Naive thymus-derived CD8-positive, alpha-beta T cell (primary cell): ENCODE measurements around the gene GDF7. TPM values are rescaled to one million over a fixed set of nuclear protein-coding genes. Genes with fewer than 3 reads are reported as not detected.

Experiments used
- ATAC-seq, 2 donors: fragments of 150-1000 bp; cut with Tn5 transposase in 1 of 2; sonication (Bioruptor Pico), chemical (Tn5 transposase) in 1 of 2; 1 replicate in 1 of 2; 2 replicates in 1 of 2; pipeline ENCODE4 v1.10.0; 2021; ENCODE audit warnings: mild to moderate bottlenecking in 2 of 2, moderate library complexity in 2 of 2
- POLR2A ChIA-PET: fragments of 350-600 bp; sonication (Branson Sonifier 250); formaldehyde crosslinking; loops from one replicate; lab custom pipeline; 2021; ENCODE audit warnings: antibody characterized with exemption; lab: Charles Lee
- DNase-seq, 10 donors: peaks; one replicate each; pipeline versions ENCODE4 v3.0.0 to v3.0.0-alpha.2; 2020 to 2022
- H3K27ac Mint-ChIP-seq, 10 donors: one replicate each; pipeline ENCODE4 v1.8.0; 2020 to 2022; ENCODE audit warnings: mild to moderate bottlenecking in 10 of 10, mixed read lengths in 10 of 10, moderate library complexity in 4 of 10, inconsistent platforms in 1 of 10
- H3K27me3 Mint-ChIP-seq, 5 donors: one replicate each; pipeline ENCODE4 v1.8.0; 2021 to 2022; ENCODE audit warnings: mixed read lengths in 5 of 5
- H3K36me3 Mint-ChIP-seq, 3 donors: one replicate each; pipeline ENCODE4 v1.8.0; 2020 to 2022; ENCODE audit warnings: mixed read lengths in 3 of 3, mild to moderate bottlenecking in 2 of 3, inconsistent platforms in 1 of 3
- H3K4me1 Mint-ChIP-seq, 4 donors: one replicate each; pipeline ENCODE4 v1.8.0; 2021 to 2022; ENCODE audit warnings: mixed read lengths in 4 of 4
- H3K4me3 Mint-ChIP-seq, 10 donors: one replicate each; pipeline ENCODE4 v1.8.0; 2020 to 2022; ENCODE audit warnings: mild to moderate bottlenecking in 10 of 10, mixed read lengths in 10 of 10, moderate library complexity in 6 of 10, inconsistent platforms in 1 of 10
- H3K9me3 Mint-ChIP-seq, 9 donors: one replicate each; pipeline ENCODE4 v1.8.0; 2020 to 2022; ENCODE audit warnings: mixed read lengths in 9 of 9, mild to moderate bottlenecking in 3 of 9, inconsistent platforms in 1 of 9, moderate library complexity in 1 of 9
- polyA plus RNA-seq, 3 donors: library from polyadenylated mRNA; unstranded; fragments of 300-500 nt; fragmentation: Illumina TruSeq; gene quantifications; one replicate each; pipeline ENCODE4 v1.2.3, GENCODE V29; 2021
- total RNA-seq, 8 experiments: library from RNA in 2 of 8; stranded (reverse) in 2 of 8; gene quantifications; one replicate each; pipeline ENCODE4 v1.2.3 and lab custom pipeline; 2021 to 2026

GDF7 gene
- total RNA-seq, result not detected
- under 1 TPM; 0.05 TPM for polyA plus RNA-seq
- 0 to 0.17 (median 0.04) reads per million in 6 experiments for total RNA-seq (lab: John Stamatoyannopoulos, UW)

DNA sequence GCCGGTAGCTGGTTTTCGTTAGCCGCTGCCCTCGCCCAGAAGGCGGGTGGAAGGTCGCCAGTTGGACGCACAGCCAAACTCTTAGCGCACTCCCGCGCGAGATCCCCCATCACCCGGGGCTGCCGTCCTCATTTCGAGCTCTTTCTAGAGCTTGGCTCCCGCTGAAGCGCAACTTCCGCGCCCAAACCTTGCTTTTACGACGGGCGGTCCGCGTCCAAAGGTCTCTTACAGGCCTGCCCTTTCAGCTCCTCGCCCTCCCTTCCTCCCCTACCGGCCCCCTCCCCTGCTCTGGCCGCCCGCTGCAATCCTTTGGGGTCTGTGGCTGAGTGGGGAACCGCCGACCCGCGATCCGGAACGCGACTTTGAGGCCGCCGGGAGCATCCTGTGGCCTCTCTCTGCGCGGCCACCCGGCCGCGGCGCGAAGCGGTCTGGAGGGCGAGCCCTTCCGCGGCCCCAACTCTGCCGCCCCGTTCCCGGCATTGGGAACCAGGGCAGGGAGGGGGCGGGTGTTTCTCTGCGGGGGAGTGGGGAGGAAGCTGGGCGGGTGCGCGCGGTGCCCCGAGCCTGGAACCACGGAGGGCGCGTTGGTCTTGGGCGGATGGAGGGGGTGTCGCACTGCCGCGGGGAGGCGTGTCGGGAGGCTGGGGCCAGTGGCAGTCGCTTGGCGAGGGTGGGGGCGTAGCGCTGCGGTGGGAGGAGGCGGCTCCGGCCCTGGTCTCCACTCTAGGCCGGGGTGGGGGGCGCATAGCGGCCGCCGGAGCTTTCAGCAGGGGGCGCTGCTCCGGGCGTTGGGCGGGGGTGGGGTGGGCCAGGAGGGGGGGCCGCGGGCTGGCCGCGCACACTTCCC, at the start of gene GDF7:
GDF7 (plus strand) TSS at position 841 of the 847 bp plus-strand sequence. CDS start 96 bp downstream, outside the sequence.
- POLR2A ChIA-PET, result interaction anchor here (1.0 kb wide), 1 partner anchor 15 kb away, joined by 3 read pairs; no protein-coding TSS in a partner anchor
- H3K4me1 Mint-ChIP-seq, result peaks cover 9 to 36% (median 21%) of the 10 kb centered on the region in 4 donors
- H3K9me3 Mint-ChIP-seq, result no peaks in the 10 kb centered on the region
- peak within 1 kb of the TSS; percentile 69 to 86 (median 82) for H3K4me3 Mint-ChIP-seq
- ATAC-seq (peak; percentile 29 to 36), DNase-seq (peak in 4 of 10 donors; percentile 17 to 64 (median 24))
- no peaks in the 10 kb centered on the region for H3K36me3 Mint-ChIP-seq
- no peak within 1 kb of the TSS for H3K27ac Mint-ChIP-seq
- peaks cover 21 to 87% (median 60%) of the 10 kb centered on the region in 5 donors for H3K27me3 Mint-ChIP-seq

DNA sequence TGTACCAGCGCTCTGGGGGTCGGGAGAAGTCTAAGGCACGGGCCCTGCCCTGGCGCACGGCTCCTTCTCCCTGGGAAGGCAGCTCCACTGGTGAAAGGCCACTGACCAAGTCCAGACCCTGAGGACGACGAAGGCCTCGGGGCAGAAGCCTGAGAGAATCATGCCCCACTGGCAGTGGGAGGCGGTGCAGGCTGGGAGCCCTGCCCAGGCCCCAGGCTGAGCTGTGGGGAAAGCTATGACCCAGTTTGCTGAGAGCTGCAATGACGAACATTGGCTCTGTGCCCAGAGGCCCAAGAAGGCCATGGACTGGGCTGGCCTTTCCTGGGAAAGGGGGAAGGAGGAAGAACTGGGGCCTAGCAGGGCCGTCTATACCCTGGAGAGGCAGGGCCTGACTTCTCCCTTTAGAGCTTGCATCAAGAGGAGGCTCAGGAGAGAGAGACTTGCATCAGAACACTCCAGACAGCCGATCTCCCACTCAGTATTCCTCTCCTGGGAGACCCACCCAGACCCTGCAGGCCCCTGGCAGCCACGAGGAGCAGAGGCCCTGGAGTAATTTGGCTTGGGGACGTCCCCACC, 49.0 kb upstream of the GDF7 start:
- H3K36me3 Mint-ChIP-seq, result peaks cover 5 to 37% (median 12%) of the 10 kb centered on the region in 3 donors
- H3K4me1 Mint-ChIP-seq, result peaks cover 0 to 9% (median 3%) of the 10 kb centered on the region in 4 donors
- no peak overlapping the region for H3K27ac Mint-ChIP-seq
- POLR2A ChIA-PET, result no interaction called here
- DNase-seq, result peak in 1 of 10 donors; percentile 27
- H3K27me3 Mint-ChIP-seq, result no peaks in the 10 kb centered on the region
- ATAC-seq, result no peak
- H3K9me3 Mint-ChIP-seq, result no peaks in the 10 kb centered on the region
- H3K4me3 Mint-ChIP-seq, result no peak overlapping the region

DNA sequence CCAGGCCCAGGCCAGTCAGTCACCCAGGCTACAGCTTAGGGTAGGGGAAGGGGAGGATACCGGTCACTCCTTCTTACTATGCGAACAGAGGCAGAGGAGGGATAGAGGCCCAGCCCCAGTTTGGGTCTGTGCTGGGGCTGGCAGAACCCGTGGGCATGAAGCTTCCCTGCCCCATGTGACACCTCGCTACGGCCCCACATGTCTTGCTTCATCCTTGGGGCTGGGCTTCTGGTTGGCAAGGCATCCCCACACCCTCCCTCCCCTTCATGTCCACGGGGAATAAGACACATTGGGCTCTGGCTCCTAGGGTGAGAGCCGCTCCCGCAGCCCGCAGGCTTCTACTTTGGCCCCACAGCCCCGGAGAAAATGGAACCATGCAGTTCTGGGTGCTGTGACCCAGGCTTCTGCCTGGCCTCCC, 48.5 kb upstream of the GDF7 start:
- ATAC-seq, result no peak
- Mint-ChIP-seq H3K9me3 (no peaks in the 10 kb centered on the region), H3K27me3 (no peaks in the 10 kb centered on the region)

GRCh38 chr2:20618886-20619521, 47.9 kb upstream of the GDF7 start:
- no peak overlapping the region for H3K27ac Mint-ChIP-seq
- no peaks in the 10 kb centered on the region for H3K9me3 Mint-ChIP-seq
- no peaks in the 10 kb centered on the region for H3K27me3 Mint-ChIP-seq
- peaks cover 5 to 44% (median 14%) of the 10 kb centered on the region in 3 donors for H3K36me3 Mint-ChIP-seq
- DNase-seq, result peak in 1 of 10 donors; percentile 50
- H3K4me1 Mint-ChIP-seq, result peaks cover 0 to 9% (median 3%) of the 10 kb centered on the region in 4 donors
- no peak overlapping the region for H3K4me3 Mint-ChIP-seq
- POLR2A ChIA-PET, result no interaction called here
- no peak for ATAC-seq

More for the DNA sequence above, 48.5 kb upstream of the GDF7 start:
- peak in 1 of 10 donors; percentile 34 for DNase-seq
- Mint-ChIP-seq H3K4me1 (peaks cover 0 to 9% (median 3%) of the 10 kb centered on the region in 4 donors), H3K36me3 (peaks cover 5 to 40% (median 12%) of the 10 kb centered on the region in 3 donors), H3K27ac (no peak overlapping the region), H3K4me3 (no peak overlapping the region)
- POLR2A ChIA-PET, result no interaction called here

- H3K4me1 Mint-ChIP-seq, result peaks cover 0 to 9% (median 3%) of the 10 kb centered on the region in 4 donors
- no peak overlapping the region for H3K4me3 Mint-ChIP-seq
- POLR2A ChIA-PET, result no interaction called here
- no peak for ATAC-seq
- no peak for DNase-seq
- H3K27ac Mint-ChIP-seq, result no peak overlapping the region
- no peaks in the 10 kb centered on the region for H3K9me3 Mint-ChIP-seq
- H3K36me3 Mint-ChIP-seq, result peaks cover 5 to 46% (median 14%) of the 10 kb centered on the region in 3 donors
- no peaks in the 10 kb centered on the region for H3K27me3 Mint-ChIP-seq
These were observed 47.3 kb upstream of the GDF7 start for GRCh38 chr2:20619624-20620024.

DNA sequence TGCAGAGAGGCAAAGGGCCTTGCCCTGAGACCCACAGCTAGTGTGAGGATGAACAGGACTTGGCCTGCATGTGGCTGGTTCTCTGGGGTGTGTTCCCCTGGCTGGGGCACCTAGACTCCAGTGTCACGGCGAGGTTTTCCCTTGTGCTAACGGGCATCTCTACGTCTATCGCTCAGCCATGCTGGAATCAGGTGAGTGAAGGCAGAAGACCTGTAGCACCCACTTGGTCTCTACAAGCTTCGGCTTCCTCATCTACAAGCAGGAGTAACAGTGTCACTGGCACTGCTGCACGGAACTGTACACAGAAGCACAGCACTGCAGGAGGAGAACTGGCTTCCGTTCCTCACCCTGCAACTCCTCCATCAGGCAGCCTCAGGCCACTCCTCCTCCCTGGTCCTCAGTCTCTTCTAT, 46.7 kb upstream of the GDF7 start:
- no peaks in the 10 kb centered on the region for H3K9me3 Mint-ChIP-seq
- no peak for DNase-seq
- no peak for ATAC-seq
- peak overlapping the region in 1 of 10 donors; percentile 75 for H3K27ac Mint-ChIP-seq
- no peaks in the 10 kb centered on the region for H3K27me3 Mint-ChIP-seq
- H3K36me3 Mint-ChIP-seq, result peaks cover 5 to 46% (median 14%) of the 10 kb centered on the region in 3 donors
- peaks cover 0 to 9% (median 3%) of the 10 kb centered on the region in 4 donors for H3K4me1 Mint-ChIP-seq
- no peak overlapping the region for H3K4me3 Mint-ChIP-seq
- POLR2A ChIA-PET, result no interaction called here

DNA sequence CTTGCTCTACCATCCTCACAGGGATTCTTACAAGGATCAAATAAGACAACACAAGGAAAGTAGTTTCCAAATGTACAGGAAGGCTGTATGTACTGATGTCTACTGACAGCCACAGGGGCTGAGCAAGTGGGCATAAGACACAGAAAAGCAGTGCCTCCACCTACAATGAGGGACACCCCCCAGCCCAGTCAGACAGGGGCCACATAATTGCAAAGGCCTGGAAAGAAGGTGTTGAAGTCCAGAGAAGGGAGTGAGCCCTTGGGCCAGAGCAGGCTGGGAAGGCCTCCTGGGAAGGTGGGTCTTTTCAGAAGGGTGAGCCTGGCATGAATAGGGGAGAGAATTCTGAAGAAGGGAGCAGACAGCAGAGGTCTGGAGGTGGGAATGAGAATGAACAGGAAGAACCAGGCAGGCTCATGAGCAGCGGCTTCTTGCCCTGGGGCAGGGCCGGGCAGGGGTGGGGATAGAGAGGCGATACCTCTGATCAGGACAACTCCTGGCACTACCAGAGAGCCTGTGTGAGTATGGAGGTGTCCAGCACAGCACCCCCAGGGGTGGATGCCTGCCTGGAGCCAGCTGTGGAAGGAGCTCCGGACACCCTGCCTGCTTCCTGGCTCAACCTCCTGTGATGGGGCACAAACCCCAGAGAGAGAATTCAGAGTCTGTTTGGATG, 46.1 kb upstream of the GDF7 start:
- no peak overlapping the region for H3K4me3 Mint-ChIP-seq
- POLR2A ChIA-PET, result no interaction called here
- peak in 1 of 10 donors; percentile 35 for DNase-seq
- no peaks in the 10 kb centered on the region for H3K9me3 Mint-ChIP-seq
- H3K36me3 Mint-ChIP-seq, result peaks cover 5 to 47% (median 15%) of the 10 kb centered on the region in 3 donors
- H3K27me3 Mint-ChIP-seq, result no peaks in the 10 kb centered on the region
- peak overlapping the region in 2 of 10 donors; percentile 28 to 75 for H3K27ac Mint-ChIP-seq
- H3K4me1 Mint-ChIP-seq, result peaks cover 0 to 9% (median 3%) of the 10 kb centered on the region in 4 donors
- ATAC-seq, result no peak

DNA sequence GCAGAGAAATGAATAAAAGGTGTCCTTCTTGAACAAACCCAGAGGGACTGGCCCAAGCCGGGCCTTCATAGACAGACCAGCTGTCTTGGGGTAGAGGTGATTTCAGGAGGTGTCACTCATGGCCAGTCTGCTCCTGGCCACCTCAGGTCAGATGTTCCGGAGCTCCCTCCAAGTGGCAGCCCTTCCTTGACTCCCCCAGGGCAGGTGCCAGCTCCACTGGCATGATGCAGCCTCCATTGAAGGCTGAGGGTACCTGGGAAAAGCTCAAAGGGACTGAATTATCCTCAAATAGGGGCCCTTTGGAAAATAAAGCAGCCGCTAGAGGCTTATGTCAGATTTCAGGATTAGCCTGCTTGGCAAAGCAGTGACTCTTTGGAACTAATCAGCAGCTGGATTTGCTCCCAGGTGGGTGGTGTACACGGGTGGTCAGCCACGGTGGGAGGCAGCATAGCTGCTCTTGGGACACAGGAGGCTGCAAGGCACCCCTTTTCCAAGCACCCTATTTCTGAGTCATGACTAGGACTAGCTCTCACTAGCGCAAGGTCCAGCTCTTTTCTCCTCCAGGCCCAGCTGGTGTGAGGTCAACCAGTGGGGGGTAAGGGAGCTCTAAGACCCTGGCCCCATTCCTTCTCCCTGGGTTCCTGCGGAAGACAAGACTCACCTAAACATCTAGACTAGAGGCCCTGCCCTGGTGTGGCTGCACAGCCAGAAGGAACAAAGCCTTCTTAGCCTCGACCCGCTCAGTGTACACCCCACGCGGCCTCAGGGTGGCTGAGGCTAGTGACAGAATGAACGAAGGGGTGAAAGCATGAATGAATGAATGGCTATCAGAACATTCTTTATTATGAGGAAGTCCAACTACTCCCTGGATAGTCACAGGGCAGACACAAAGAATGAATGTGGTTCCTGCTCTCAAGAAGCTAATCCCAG, 45.3 kb upstream of the GDF7 start:
- POLR2A ChIA-PET, result no interaction called here
- ATAC-seq, result no peak
- peaks cover 0 to 9% (median 3%) of the 10 kb centered on the region in 4 donors for H3K4me1 Mint-ChIP-seq
- peaks cover 5 to 48% (median 16%) of the 10 kb centered on the region in 3 donors for H3K36me3 Mint-ChIP-seq
- peak overlapping the region in 2 of 10 donors; percentile 50 to 75 for H3K27ac Mint-ChIP-seq
- no peak overlapping the region for H3K4me3 Mint-ChIP-seq
- no peaks in the 10 kb centered on the region for H3K9me3 Mint-ChIP-seq
- no peak for DNase-seq
- no peaks in the 10 kb centered on the region for H3K27me3 Mint-ChIP-seq

DNA sequence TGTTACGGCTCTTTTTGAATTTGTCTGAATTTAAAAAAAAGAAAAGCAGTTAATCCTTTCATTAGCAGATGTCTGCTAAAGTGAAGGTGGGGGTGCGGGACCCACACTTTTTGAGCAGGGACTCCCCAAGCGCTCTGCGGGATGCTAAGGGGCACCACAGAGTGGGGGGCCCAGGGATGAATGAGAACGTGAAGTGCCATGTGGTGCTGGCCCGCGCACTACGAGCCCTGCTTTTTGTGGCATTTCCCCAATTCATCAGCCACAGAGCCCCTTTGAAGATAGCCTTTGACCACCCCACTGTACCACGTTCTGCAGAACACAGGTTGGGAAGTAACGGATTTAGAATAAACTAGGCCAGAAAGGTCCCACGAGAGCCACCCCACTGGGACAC, 44.7 kb upstream of the GDF7 start:
- DNase-seq (no peak), ATAC-seq (no peak)
- POLR2A ChIA-PET, result no interaction called here
- no peak overlapping the region for H3K27ac Mint-ChIP-seq
- H3K9me3 Mint-ChIP-seq, result no peaks in the 10 kb centered on the region
- H3K36me3 Mint-ChIP-seq, result peaks cover 5 to 48% (median 16%) of the 10 kb centered on the region in 3 donors
- H3K27me3 Mint-ChIP-seq, result no peaks in the 10 kb centered on the region
- peaks cover 0 to 9% (median 3%) of the 10 kb centered on the region in 4 donors for H3K4me1 Mint-ChIP-seq
- H3K4me3 Mint-ChIP-seq, result no peak overlapping the region

GRCh38 chr2:20622731-20623130, 44.2 kb upstream of the GDF7 start:
- peak in 1 of 10 donors; percentile 48 for DNase-seq
- Mint-ChIP-seq H3K27ac (no peak overlapping the region), H3K9me3 (no peaks in the 10 kb centered on the region), H3K4me1 (peaks cover 0 to 9% (median 2%) of the 10 kb centered on the region in 4 donors), H3K36me3 (peaks cover 5 to 48% (median 16%) of the 10 kb centered on the region in 3 donors), H3K4me3 (no peak overlapping the region), H3K27me3 (no peaks in the 10 kb centered on the region)
- ATAC-seq, result no peak
- POLR2A ChIA-PET, result no interaction called here

DNA sequence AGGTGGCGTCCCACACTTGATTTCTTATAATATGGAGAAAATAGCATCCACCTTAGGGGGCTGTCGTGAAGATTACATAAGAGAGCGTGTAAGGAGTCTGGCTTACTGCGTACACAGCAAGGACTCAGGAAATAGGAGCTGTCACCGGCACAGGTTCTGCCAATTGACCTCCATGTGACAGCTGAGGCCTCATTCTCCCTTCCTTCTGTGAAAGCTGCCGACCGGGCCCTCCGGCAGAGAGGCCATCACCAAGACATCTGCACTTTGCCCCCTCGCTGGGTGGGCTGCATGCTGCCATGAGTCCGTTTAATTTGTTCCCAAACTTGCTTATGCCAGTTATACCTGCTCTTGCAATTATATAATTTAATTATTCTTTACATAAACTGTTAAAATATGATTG, 43.7 kb upstream of the GDF7 start:
- ATAC-seq, result no peak
- POLR2A ChIA-PET, result no interaction called here
- no peak for DNase-seq

More for the DNA sequence above, 43.7 kb upstream of the GDF7 start:
- peaks cover 5 to 48% (median 16%) of the 10 kb centered on the region in 3 donors for H3K36me3 Mint-ChIP-seq
- peaks cover 0 to 9% (median 1%) of the 10 kb centered on the region in 4 donors for H3K4me1 Mint-ChIP-seq
- H3K27me3 Mint-ChIP-seq, result no peaks in the 10 kb centered on the region
- no peaks in the 10 kb centered on the region for H3K9me3 Mint-ChIP-seq
- no peak overlapping the region for H3K27ac Mint-ChIP-seq
- H3K4me3 Mint-ChIP-seq, result no peak overlapping the region
